Stimulated activated CD8-positive, alpha-beta memory T cell treated with anti-CD3 and anti-CD28 coated beads, Interleukin-4, amount 100 ng/mL, for 4 hours (primary cell): ENCODE results near the gene CHST3.
A peak's percentile ranks its signal among the peaks of the same experiment; 100 is the strongest.
"Not testable (repeated sequence)": the region's sequence is repeated elsewhere in the genome, so short reads cannot be mapped to it uniquely, and the experiment has no call there.

Source experiments
- DNase-seq, 2 donors: peaks; one replicate each; pipeline ENCODE4 v3.0.0-alpha.2; 2020; ENCODE audit warnings: low read depth in 2 of 2, low spot score in 1 of 2

Gene CHST3

GRCh38 chr10:72026278-72027111, 62.3 kb downstream of the CHST3 start:
- DNase-seq, result no peak

GRCh38 chr10:72027498-72027897, 63.3 kb downstream of the CHST3 start:
- DNase-seq, result no peak

DNA sequence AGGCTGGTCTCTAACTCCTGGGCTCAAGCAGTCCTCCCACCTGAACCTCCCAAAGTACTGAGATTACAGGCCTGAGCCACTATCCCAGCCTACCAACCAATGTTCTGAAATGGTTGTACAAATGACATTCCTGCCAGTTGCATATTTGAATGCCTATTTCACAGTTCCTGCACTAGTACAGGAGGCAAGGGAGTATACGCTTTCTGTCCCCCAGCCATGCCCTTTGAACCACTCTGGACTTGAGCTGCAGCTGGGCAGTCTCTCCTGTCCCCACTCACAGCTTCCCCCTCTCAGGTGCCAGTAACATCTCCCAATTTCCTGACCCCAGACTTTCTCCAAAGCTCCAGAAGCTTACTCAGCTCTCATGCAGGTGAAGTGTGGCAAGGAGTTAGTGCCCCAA, 65.2 kb downstream of the CHST3 start:
- DNase-seq, result no peak

- DNase-seq, result no peak
Measured at GRCh38 chr10:72030762-72031543, 66.8 kb downstream of the CHST3 start.

GRCh38 chr10:72031706-72032105, 67.5 kb downstream of the CHST3 start:
- DNase-seq, result no peak

GRCh38 chr10:72032409-72033162, 68.4 kb downstream of the CHST3 start:
- not testable (repeated sequence) for DNase-seq

- DNase-seq, result no peak
Measured at GRCh38 chr10:72034040-72034499, 69.9 kb downstream of the CHST3 start.

DNA sequence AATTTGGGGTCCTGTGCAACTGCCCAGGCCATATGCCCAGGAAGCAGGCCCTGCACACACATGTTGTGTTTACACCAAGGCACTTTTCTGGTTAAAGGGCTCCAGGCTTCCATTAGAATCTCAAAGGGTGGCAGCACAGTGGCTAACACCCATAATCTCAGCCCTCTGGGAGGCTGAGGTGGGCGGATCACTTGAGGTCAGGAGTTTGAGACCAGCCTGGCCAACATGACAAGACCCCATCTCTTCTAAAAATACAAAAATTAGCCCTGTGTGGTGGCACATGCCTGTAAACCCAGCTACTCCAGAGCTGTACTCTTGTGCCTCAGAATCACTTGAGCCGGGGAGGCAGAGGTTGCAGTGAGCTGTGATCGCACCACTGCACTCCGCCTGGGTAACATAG, 70.6 kb downstream of the CHST3 start:
- no peak for DNase-seq

DNA sequence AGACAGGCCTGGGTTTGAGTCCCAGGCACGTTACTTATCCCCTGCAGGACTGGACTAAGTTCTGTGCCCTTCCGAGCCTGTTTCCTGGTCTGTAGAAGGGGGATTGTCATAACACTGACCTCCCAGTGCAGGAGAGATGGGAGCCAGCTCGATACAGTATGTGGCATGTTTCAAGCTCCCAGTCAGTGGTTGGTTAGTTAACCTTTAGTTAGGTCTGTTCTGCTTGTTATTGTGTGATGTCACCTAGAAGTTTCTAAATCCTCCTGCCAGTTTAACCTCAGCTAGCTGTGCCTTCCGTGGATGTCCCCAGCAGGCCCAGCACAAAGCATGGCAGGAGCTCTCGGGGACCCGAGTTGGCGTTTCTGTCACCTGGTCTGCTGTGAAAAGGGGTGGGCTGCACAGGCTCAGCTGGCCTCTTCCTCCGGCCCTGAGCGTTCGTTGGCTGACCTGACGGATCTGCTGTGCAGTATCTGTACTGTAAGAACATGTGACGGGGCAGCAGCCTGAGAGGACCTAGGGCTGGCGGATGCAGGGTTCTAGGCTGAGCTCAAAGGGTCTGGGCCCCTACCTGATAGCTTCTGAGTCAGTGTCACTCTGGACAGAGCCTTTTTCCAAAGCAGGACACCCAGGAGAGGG, 71.2 kb downstream of the CHST3 start:
- no peak for DNase-seq

- no peak for DNase-seq
Measured at GRCh38 chr10:72037266-72037665, 73.1 kb downstream of the CHST3 start.

- no peak for DNase-seq
Measured at GRCh38 chr10:72037811-72038210, 73.6 kb downstream of the CHST3 start.

DNA sequence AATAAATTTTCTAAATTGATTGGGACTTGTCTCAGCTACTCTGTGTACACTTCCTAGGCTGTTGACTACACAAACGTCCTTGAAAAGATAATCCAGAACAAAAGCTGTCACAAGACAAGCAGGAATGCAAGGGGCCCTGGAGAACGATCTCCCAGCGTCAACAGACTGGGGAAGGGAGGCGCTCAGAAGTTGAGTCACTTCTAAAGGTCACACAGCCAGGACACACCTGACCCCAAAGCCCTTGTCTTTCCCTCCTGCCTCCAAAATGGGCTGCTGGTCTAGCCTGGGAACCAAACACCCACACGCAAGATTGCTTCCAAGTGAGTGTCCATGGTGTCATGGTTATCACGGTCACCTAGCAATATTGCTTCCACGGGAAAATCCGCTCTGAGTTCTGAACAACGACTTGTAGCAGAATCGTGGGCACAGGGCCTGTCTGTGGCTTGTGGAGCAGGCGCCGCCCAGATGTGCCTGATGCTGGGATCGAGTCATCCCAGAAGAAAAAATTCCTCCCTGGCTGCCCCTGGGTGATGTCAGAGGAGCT, 74.3 kb downstream of the CHST3 start:
- no peak for DNase-seq

DNA sequence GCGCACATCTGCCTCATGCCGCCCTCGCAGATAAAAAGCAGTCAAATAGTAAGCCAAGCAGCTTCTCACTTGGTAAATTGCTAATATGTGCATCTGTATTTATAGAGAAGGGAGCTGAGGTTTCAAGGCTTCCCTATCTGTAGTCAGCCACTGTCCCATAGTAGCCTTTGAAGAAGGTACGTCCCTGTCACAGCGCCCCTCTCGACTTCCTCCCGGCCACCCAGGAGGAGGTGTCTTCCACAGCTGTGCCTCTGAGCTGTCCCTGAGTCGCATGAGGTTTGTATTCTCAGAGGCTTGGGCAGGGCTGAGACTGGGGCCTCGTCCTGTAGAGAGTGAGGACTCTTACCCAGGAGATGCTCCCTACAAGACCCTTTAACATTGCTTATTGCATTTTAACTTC, 75.2 kb downstream of the CHST3 start:
- no peak for DNase-seq

- no peak for DNase-seq
Measured at GRCh38 chr10:72041491-72041890, 77.3 kb downstream of the CHST3 start.

DNA sequence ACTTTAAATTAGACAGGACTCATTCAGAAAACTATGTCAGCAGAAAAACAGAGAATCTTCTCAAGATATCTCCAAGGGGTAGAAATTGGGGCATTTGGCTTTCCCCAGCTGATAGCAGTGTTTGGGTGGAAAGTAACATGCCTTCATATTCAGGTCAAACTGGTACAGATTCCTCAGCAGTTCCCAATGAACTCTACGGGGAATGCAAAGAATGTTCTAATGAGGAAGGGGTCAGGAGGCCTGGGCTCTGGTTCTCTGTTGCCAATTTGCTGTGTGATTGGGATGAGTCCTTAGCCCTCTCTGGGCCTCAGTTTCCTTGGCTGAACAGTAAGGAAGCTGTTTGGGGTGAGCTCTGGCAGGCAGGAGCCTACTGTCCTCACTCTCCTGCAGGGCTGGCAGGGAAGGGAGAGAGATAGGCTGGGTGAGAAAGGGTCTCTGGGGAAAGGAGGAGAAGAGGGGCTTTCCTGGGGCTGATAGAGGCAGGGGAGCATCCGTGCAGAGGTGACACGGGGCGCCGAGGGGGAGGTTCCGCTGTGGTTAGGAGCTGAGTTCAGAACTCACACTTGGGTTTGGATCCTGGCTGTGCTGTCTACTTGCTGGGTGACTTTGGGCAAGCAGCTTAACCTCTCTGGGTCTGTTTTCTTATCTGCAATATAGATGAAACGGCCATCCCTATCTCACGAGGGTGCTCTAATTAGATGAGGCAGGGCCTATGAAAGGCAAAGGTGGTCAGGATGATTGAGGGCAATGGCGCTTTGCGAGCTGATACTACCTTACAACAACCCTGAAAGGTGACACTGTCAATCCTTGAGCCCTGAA, 79.0 kb downstream of the CHST3 start:
- DNase-seq, result no peak

GRCh38 chr10:72044417-72045041, 80.3 kb downstream of the CHST3 start:
- DNase-seq, result no peak

DNA sequence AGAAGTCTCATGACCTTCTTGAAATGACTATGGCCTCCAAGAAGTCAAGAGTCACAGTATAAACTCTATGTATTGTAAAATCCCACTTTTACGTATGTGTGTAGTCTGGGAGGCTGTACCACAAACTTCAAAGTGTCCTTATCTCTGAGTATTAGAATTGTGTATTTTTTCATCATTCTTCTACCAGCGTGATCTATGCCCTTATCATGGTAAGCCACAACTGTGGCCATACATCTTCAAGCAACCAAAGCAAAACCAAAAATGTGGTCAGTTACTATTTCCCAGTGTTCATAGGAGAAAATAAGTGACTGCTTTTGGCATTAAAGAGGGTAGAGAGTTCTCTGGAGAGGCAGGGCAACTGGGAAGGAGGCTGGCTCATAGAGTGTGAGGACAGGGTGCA, 81.4 kb downstream of the CHST3 start:
- DNase-seq, result no peak

- DNase-seq, result peak; percentile 80 to 93
Measured at GRCh38 chr10:72048450-72049124, 84.4 kb downstream of the CHST3 start.

DNA sequence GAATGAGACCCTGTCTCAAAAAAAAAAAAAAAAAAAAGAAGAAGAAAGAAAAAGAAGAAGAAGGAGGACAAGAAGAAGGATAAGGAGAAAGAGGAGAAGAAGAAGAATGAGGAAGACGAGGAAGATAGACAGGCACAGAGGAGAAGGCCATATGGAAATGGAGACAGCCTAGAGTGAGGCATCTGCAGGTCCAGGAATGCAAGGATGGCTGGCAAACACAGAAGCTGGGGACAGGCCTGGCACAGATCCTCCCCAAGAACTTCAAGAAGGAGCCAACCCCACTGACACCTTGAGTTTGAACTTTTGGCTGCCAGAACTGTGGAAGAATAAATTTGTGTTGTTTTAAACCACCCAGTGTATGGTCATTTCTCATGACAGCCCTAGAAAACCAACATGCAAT, 85.3 kb downstream of the CHST3 start:
- no peak for DNase-seq
